HG02759 (cell line): ENCODE results near the gene ZNF195.
"Not testable (repeated sequence)": the region's sequence is repeated elsewhere in the genome, so short reads cannot be mapped to it uniquely, and the experiment has no call there.

Experiments
- ATAC-seq: cut with Tn5 transposase; IDR thresholded peaks from one replicate; pipeline ENCODE4 v1.9.1; 2021; ENCODE audit warnings: mild to moderate bottlenecking, moderate library complexity; ENCODE audit not compliant: unreplicated experiment

Gene ZNF195

GRCh38 chr11:3402861-3403250, 23.9 kb upstream of the ZNF195 start:
- not testable (repeated sequence) for ATAC-seq

DNA sequence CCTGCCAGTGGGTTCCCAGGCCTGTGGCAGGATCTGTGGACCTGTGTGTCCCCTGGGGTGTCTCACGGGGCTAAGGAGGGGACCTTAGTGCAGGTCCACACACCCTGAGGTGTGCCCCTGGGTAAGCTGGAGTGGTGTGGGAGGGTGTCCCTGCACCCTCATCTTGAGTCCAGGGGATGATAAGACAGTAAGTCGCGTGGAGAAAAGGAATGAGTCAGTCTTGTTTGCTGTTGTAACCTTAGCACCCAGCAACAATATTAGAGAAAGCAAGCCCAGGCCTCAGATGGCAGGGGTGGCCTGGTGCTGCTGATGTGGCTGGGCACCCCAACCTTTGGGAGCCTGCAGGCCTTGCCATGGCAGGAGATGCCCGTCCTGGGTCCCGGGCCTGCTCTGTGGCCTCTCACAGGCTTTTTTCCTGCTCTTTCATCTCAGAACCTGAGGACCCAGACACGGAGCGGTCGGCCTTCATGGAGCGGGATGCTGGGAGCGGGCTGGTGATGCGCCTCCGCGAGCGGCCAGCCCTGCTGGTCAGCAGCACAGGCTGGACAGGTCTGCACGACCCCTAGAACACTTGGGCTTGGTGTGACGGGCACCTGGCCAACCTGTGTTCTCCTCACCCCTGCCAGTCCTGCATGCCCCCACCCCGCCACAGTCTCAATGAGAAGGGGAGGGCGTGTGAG, 23.4 kb upstream of the ZNF195 start:
- ATAC-seq = not testable (repeated sequence)

GRCh38 chr11:3401052-3401451, 22.1 kb upstream of the ZNF195 start:
- ATAC-seq = not testable (repeated sequence)

DNA sequence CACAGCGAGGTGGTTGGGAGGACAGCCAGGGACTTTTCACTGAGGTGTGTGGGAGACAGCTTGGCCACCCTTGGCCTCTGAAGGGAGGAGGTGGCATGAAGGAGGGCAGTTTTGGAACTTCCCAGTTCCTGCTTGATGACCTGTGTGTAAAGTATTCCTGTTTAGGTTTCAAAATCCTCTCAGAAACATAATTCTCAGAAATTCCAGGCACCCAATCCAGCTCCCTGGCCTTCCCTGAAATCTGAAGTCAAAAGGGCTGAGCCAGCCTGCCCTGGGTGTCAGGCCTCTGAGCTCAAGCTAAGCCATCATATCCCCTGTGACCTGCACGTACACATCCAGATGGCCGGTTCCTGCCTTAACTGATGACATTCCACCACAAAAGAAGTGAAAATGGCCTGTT, 19.6 kb upstream of the ZNF195 start:
- not testable (repeated sequence) for ATAC-seq

- not testable (repeated sequence) for ATAC-seq
These were observed 19.2 kb upstream of the ZNF195 start for GRCh38 chr11:3398106-3398505.

DNA sequence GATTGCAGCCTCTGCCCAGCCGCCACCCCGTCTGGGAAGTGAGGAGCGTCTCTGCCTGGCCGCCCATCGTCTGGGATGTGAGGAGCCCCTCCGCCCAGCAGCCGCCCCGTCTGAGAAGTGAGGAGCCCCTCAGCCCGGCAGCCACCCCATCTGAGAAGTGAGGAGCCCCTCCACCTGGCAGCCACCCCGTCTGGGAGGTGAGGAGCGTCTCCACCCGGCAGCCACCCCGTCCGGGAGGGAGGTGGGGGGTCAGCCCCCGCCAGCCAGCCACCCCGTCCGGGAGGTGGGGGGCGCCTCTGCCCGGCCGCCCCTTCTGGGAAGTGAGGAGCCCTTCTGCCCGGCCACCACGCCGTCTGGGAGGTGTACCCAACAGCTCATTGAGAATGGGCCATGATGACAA, 18.3 kb upstream of the ZNF195 start:
- not testable (repeated sequence) for ATAC-seq

- ATAC-seq = not testable (repeated sequence)
These were observed 16.5 kb upstream of the ZNF195 start for GRCh38 chr11:3395468-3395867.

- not testable (repeated sequence) for ATAC-seq
These were observed 16.0 kb upstream of the ZNF195 start for GRCh38 chr11:3394956-3395355.

DNA sequence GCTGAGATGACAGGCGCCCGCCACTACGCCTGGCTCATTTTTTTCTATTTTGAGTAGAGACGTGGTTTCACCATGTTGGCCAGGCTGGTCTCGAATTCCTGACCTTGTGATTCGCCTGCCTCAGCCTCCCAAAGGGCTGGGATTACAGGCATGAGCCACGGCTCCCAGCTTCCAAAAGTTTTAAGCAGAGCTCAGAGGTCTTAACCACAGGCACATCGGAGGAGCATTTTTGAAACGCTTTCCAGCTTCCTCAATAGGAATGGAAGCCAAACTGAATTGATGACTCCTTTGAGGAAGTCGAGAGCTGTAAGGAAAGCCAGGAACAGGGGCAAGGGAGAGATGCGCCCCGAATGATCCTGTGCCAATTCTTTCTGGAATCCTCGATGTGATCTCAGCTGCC, 14.5 kb upstream of the ZNF195 start:
- not testable (repeated sequence) for ATAC-seq

GRCh38 chr11:3382613-3383285, 3.8 kb upstream of the ZNF195 start:
- ATAC-seq = no peak

- ATAC-seq = no peak
These were observed 2.8 kb upstream of the ZNF195 start for GRCh38 chr11:3381794-3382193.

GRCh38 chr11:3380706-3381545, 2.0 kb upstream of the ZNF195 start:
- ATAC-seq = no peak

DNA sequence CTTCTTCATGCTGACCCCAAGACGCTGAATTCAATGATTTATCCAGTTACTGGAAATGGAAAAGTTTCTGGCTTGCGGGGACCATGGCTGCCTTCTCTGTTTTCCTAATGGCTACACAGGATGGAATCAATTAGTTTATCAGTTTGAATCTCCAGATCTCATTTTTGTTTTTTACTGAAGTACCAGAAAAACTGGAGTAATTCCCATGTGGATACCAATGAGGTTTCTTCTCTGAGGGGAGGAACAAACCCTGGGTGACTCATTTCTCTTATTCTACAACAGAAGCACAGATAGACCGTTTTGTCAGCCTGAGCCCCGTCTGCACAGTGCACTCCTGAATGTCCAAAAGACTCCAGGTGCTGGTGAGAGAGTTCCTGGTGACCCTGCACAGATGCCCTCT, 3.4 kb downstream of the ZNF195 start:
- ATAC-seq = no peak

GRCh38 chr11:3370311-3370870, 8.6 kb downstream of the ZNF195 start:
- ATAC-seq = no peak

GRCh38 chr11:3369366-3369765, 9.6 kb downstream of the ZNF195 start:
- no peak for ATAC-seq

DNA sequence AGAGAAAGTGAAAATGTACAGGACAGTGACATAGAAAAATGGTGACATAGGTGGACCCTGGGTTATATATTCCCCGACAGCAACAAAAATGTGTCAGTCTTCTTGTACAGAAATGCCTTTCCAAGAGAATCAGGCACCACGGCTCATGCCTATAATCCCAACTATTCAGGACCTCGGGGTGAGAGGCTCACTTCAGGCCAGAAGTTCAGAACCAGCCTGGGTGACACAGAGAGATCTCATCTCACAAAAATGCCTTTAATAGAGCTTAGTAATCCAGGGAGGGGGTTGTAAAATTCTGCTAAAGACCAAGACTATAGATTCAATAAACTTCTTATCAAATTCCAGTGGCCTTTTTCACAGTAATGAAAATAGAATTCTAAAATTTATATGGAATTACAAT, 10.7 kb downstream of the ZNF195 start:
- no peak for ATAC-seq

GRCh38 chr11:3367221-3367620, 11.7 kb downstream of the ZNF195 start:
- no peak for ATAC-seq

- ATAC-seq = no peak
These were observed 19.7 kb downstream of the ZNF195 start for GRCh38 chr11:3359092-3359824.

GRCh38 chr11:3357994-3358676, 20.8 kb downstream of the ZNF195 start:
- no peak for ATAC-seq

- ATAC-seq = no peak
These were observed 21.6 kb downstream of the ZNF195 start for GRCh38 chr11:3357302-3357701.
